GM19463 (cell line): Measurements from ENCODE around the gene ERF.
"Not testable (repeated sequence)": the region's sequence is repeated elsewhere in the genome, so short reads cannot be mapped to it uniquely, and the experiment has no call there.

ENCODE experiments used
- ATAC-seq: cut with Tn5 transposase; IDR thresholded peaks from one replicate; pipeline ENCODE4 v1.9.1; 2021; ENCODE audit warnings: mild to moderate bottlenecking, moderate library complexity; ENCODE audit not compliant: unreplicated experiment

Gene ERF

GRCh38 chr19:42275517-42275916 is 20.6 kb upstream of the ERF start:
- ATAC-seq, result no peak

GRCh38 chr19:42275103-42275502 is 20.2 kb upstream of the ERF start:
- ATAC-seq, result no peak

- ATAC-seq, result no peak
Measured at GRCh38 chr19:42274065-42274682, 19.2 kb upstream of the ERF start.

GRCh38 chr19:42273407-42274064 is 18.6 kb upstream of the ERF start:
- ATAC-seq, result no peak

- ATAC-seq, result no peak
Measured at GRCh38 chr19:42272989-42273406, 18.1 kb upstream of the ERF start.

- ATAC-seq, result no peak
Measured at GRCh38 chr19:42272535-42272897, 17.6 kb upstream of the ERF start.

- ATAC-seq, result no peak
Measured at GRCh38 chr19:42271861-42272534, 17.1 kb upstream of the ERF start.

- no peak for ATAC-seq
Measured at GRCh38 chr19:42271045-42271419, 16.1 kb upstream of the ERF start.

GRCh38 chr19:42270346-42271044 is 15.6 kb upstream of the ERF start:
- ATAC-seq, result no peak

- no peak for ATAC-seq
Measured at GRCh38 chr19:42269478-42270345, 14.8 kb upstream of the ERF start.

- peak; percentile 77 for ATAC-seq
Measured at GRCh38 chr19:42268704-42269477, 14.0 kb upstream of the ERF start, which contains the start of gene CIC. TSS of gene CIC (plus strand) at chr19:42269252. CDS start at chr19:42271784, 2,532 bp downstream.

GRCh38 chr19:42268142-42268703 is 13.3 kb upstream of the ERF start:
- peak; percentile 41 for ATAC-seq

- ATAC-seq, result no peak
Measured at GRCh38 chr19:42267644-42268141, 12.8 kb upstream of the ERF start.

GRCh38 chr19:42266928-42267603 is 12.1 kb upstream of the ERF start:
- ATAC-seq, result not testable (repeated sequence)

GRCh38 chr19:42266105-42266504 is 11.2 kb upstream of the ERF start:
- not testable (repeated sequence) for ATAC-seq

- ATAC-seq, result no peak
Measured at GRCh38 chr19:42261763-42262162, 6.8 kb upstream of the ERF start.

GRCh38 chr19:42257842-42258241 is 2.9 kb upstream of the ERF start:
- not testable (repeated sequence) for ATAC-seq
